Ascending aorta (tissue), 2 donors: ENCODE data around the gene ACTL7B. TPM values are rescaled to one million over a fixed set of nuclear protein-coding genes. Genes with fewer than 3 reads are reported as not detected.

Experiments
- DNase-seq, 2 donors: peaks; one replicate each; pipeline ENCODE4 v3.0.0-alpha.2; 2019; ENCODE audit warnings: low spot score in 2 of 2
- H3K27ac ChIP-seq, 2 donors: fragments of 200-600 bp; sonication (generic); one replicate each; pipeline ENCODE4 v1.5.1; 2016 to 2017; ENCODE audit warnings: mild to moderate bottlenecking in 1 of 2
- H3K27me3 ChIP-seq: fragments of 200-600 bp; sonication (generic); one replicate; pipeline ENCODE4 v1.5.1; 2017
- H3K36me3 ChIP-seq, 2 donors: fragments of 200-600 bp; sonication (generic); one replicate each; pipeline ENCODE4 v1.5.1; 2016
- H3K4me1 ChIP-seq, 2 donors: fragments of 200-600 bp; sonication (generic); one replicate each; pipeline ENCODE4 v1.5.1; 2016 to 2017; ENCODE audit warnings: mild to moderate bottlenecking in 1 of 2
- H3K4me3 ChIP-seq, 2 donors: fragments of 200-600 bp; sonication (generic); one replicate each; pipeline ENCODE4 v1.5.1; 2016 to 2017; ENCODE audit warnings: mild to moderate bottlenecking in 1 of 2
- H3K9me3 ChIP-seq, 2 donors: fragments of 200-600 bp; sonication (generic); one replicate each; pipeline ENCODE4 v1.5.1; 2016
- CTCF ChIP-seq, 3 experiments: fragments of 200-600 bp in 2 of 3; fragments of 450-650 bp in 1 of 3; sonication (generic) in 2 of 3; IDR thresholded peaks; one replicate each; pipeline ENCODE4 v1.5.1; 2016 to 2019; ENCODE audit warnings: antibody characterized with exemption in 3 of 3, mild to moderate bottlenecking in 1 of 3, moderate library complexity in 1 of 3
- intact Hi-C: fragments of 100-400 bp; cut with DNase I; formaldehyde crosslinking; loops from one replicate; pipeline ENCODE4 v1.15.1; 2023
- total RNA-seq: library from RNA; depleted of rRNA; stranded (reverse); fragments of >200 nt; gene quantifications from one replicate; pipeline ENCODE4 v1.1.0, GENCODE V29; 2016

The ACTL7B gene
- total RNA-seq, 1 donor from 2014 or later: not detected

DNA sequence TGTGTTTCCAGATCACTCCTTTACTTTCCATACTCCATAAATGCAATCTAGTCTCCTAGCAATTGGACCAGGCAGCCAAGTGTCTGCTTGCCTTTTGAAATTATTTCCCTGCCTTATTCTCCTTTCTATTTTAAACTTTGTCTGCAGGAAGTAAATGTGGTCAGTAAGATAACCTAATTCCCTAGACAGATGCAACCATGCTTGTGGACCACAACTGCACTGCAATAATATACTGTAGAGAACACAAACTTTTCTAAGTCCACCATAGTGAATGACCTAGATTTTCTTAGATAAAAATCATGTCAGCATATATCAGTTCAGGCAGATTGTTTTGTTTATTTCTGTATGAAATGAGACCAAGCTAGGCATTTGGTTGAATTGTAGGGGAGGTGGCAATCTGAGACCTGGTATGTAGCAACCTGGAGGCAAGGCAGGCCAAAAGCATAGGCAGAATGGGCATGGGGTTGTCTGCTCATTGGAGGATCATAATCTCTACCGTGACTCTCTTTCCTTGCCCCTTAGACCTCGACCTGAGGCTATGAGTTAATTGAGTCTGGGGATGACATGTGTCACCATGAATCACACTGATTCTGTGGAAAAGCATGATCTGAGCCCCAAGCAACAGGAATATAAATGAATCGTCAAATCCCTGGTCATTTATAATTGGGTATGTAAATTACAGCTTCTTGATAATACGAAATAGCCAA, 20.7 kb downstream of the ACTL7B start:
- DNase-seq: no peak
- TF ChIP-seq CTCF (IDR thresholded peaks at IDR 0.05): no peak
- Histone ChIP-seq H3K27ac (no peak overlapping the region), H3K27me3 (no peaks in the 10 kb centered on the region), H3K36me3 (no peaks in the 10 kb centered on the region), H3K4me3 (no peak overlapping the region), H3K9me3 (no peaks in the 10 kb centered on the region), H3K4me1 (no peaks in the 10 kb centered on the region)
- intact Hi-C loops: no loop called here

DNA sequence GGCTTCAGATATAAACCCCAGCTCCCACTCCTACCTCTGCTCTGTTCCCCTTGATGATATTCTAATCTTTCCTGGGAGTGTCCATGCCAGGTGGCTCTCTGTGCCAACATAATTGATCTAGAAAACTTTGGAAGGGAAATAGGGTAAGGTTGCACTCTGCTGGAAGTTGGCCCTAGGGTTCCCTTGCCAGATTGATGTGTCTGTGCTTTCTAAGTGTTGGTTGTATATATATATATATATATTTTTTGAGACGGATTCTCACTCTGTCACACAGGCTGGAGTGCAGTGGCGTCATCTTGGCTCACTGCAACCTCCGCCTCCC, 23.6 kb downstream of the ACTL7B start:
- no peaks in the 10 kb centered on the region for H3K4me1 ChIP-seq
- no peak overlapping the region for H3K4me3 ChIP-seq
- no peaks in the 10 kb centered on the region for H3K9me3 ChIP-seq
- no peaks in the 10 kb centered on the region for H3K36me3 ChIP-seq
- H3K27ac ChIP-seq: no peak overlapping the region
- no peaks in the 10 kb centered on the region for H3K27me3 ChIP-seq
- intact Hi-C loops: no loop called here
- no peak for TF ChIP-seq CTCF (IDR thresholded peaks at IDR 0.05)
- no peak for DNase-seq

- H3K9me3 ChIP-seq: no peaks in the 10 kb centered on the region
- H3K4me1 ChIP-seq: no peaks in the 10 kb centered on the region
- H3K4me3 ChIP-seq: no peak overlapping the region
- no peaks in the 10 kb centered on the region for H3K27me3 ChIP-seq
- TF ChIP-seq CTCF (IDR thresholded peaks at IDR 0.05): no peak
- no peaks in the 10 kb centered on the region for H3K36me3 ChIP-seq
- no peak overlapping the region for H3K27ac ChIP-seq
- intact Hi-C loops: no loop called here
- DNase-seq: no peak
Observed at GRCh38 chr9:108831496-108832178, 24.1 kb downstream of the ACTL7B start.

- Histone ChIP-seq H3K27ac (no peak overlapping the region), H3K4me3 (no peak overlapping the region), H3K27me3 (no peaks in the 10 kb centered on the region), H3K36me3 (no peaks in the 10 kb centered on the region), H3K9me3 (no peaks in the 10 kb centered on the region), H3K4me1 (no peaks in the 10 kb centered on the region)
- intact Hi-C loops: no loop called here
- DNase-seq: no peak
- no peak for TF ChIP-seq CTCF (IDR thresholded peaks at IDR 0.05)
Observed at GRCh38 chr9:108830272-108830671, 25.5 kb downstream of the ACTL7B start.

GRCh38 chr9:108823829-108824228, 32.0 kb downstream of the ACTL7B start:
- Histone ChIP-seq H3K4me3 (no peak overlapping the region), H3K27me3 (no peaks in the 10 kb centered on the region), H3K27ac (no peak overlapping the region), H3K9me3 (no peaks in the 10 kb centered on the region), H3K36me3 (no peaks in the 10 kb centered on the region), H3K4me1 (no peaks in the 10 kb centered on the region)
- intact Hi-C loops: no loop called here
- no peak for DNase-seq
- TF ChIP-seq CTCF (IDR thresholded peaks at IDR 0.05): no peak
